GM12878 (cell line): Measurements from ENCODE around the gene SMCO1.
"Not testable (repeated sequence)": the region's sequence is repeated elsewhere in the genome, so short reads cannot be mapped to it uniquely, and the experiment has no call there.

Source experiments
- EZH2 ChIP-seq: IDR thresholded peaks from 2 replicates; pipeline ENCODE4 v1.6.1; 2012; ENCODE audit warnings: low read depth, mild to moderate bottlenecking, control low read depth, inconsistent platforms, low read length, borderline replicate concordance; ENCODE audit not compliant: control insufficient read depth
- REST ChIP-seq: IDR thresholded peaks from 2 replicates; pipeline ENCODE4 v1.6.1; 2012; ENCODE audit warnings: mild to moderate bottlenecking, low read depth, low read length

DNA sequence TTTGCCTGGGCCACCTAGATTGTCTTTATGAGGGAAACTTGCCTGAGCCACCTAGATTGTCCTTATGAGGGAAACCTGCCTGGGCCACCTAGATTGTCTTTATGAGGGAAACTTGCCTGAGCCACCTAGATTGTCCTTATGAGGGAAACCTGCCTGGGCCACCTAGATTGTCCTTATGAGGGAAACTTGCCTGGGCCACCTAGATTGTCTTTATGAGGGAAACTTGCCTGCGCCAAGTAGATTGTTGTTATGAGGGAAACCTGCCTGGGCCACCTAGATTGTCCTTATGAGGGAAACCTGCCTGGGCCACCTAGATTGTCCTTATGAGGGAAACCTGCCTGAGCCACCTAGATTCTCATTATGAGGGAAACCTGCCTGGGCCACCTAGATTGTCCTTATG lies 4.0 kb downstream of the SMCO1 start:
- TF ChIP-seq EZH2, REST: not testable (repeated sequence)
